Stimulated activated CD4-positive, alpha-beta T cell treated with anti-CD3 and anti-CD28 coated beads, TNF-alpha, amount 100 ng/mL, for 4 hours (primary cell): Measurements from ENCODE around the gene SLC25A15.
"Not testable (repeated sequence)": the region's sequence is repeated elsewhere in the genome, so short reads cannot be mapped to it uniquely, and the experiment has no call there.

Source experiments
- DNase-seq, 3 experiments: peaks; one replicate each; pipeline ENCODE4 v3.0.0-alpha.2; 2020; ENCODE audit warnings: low read depth in 3 of 3

The SLC25A15 gene

GRCh38 chr13:40813667-40814454, 24.4 kb downstream of the SLC25A15 start:
- DNase-seq: no peak

GRCh38 chr13:40814803-40815202, 25.4 kb downstream of the SLC25A15 start:
- no peak for DNase-seq

DNA sequence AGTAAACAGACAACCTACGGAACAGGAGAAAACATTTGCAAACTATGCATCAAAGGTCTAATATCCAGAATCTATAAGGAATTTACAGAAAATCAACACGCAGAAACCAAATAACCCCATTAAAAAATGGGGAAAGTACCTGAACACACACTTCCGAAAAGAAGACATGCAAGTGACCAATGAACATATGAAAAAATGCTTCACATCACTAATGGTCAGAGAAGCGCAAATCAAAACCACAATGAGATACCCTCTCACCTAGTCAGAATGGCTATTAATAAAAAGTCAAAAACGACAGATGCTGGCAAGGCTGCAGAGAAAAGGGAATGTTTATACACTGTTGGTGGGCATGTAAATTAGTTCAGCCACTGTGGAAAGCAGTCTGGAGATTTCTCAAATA, 29.5 kb downstream of the SLC25A15 start:
- DNase-seq: no peak

DNA sequence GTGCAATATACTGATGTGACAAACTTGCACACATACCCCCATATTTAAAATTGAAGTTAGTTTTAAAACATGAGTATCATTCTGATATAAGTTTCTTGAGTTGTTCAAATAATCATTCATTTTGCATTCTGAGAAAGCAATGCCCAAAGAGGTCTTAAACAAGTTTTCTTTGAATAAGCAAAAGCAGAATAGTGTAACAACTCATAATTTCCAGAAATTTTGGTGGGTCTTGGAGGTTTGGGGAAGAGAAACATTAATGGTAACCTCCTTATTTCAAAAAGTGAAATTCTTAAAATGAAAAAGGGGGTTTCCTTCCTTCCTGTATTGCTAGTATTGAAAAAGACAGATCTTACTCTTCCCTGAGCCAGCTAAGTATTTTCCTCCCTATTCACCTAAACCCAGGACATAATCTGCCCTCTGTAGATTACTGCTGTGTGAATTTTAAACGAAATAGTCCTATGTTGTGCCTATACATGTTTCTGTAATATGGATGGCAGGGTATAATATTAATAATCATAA, 30.4 kb downstream of the SLC25A15 start:
- DNase-seq: no peak

DNA sequence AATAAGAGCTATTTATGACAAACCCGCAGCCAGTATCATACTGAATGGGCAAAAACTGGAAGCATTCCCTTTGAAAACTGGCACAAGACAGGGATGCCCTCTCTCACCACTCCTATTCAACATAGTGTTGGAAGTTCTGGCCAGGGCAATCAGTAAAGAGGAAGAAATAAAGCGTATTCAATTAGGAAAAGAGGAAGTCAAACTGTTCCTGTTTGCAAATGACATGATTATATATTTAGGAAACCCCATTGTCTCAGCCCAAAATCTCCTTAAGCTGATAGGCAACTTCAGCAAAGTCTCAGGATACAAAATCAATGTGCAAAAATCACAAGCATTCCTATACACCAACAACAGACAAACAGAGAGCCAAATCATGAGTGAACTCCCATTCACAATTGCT, 50.3 kb downstream of the SLC25A15 start:
- DNase-seq: not testable (repeated sequence)

GRCh38 chr13:40840955-40841354, 51.5 kb downstream of the SLC25A15 start:
- not testable (repeated sequence) for DNase-seq
